K562 (cell line): Measurements from ENCODE around the gene FOXD4. TPM values are rescaled to one million over a fixed set of nuclear protein-coding genes. Genes with fewer than 3 reads are reported as not detected.
"Not testable (repeated sequence)": the region's sequence is repeated elsewhere in the genome, so short reads cannot be mapped to it uniquely, and the experiment has no call there.

ENCODE experiments used
- ATAC-seq: fragments of 200-7000 bp; cut with Tn5 transposase; 3 replicates; pipeline ENCODE4 v1.9.1; 2020; ENCODE audit warnings: moderate library complexity
- Bru-seq: library from RNA; stranded (reverse); fragments of 400-500 nt; gene quantifications from one replicate; lab custom pipeline; 2021; lab: Mats Ljungman, UMichigan
- BruChase-seq, 2 experiments: library from RNA; stranded (reverse); fragments of 400-500 nt; gene quantifications; one replicate each; lab custom pipeline; 2021; lab: Mats Ljungman, UMichigan
- BruUV-seq: library from RNA; stranded (reverse); fragments of 400-500 nt; replicated peaks from 2 replicates; lab custom pipeline; 2021; lab: Mats Ljungman, UMichigan
- CTCF ChIA-PET: fragments of 300-600 bp; formaldehyde crosslinking; extraction: SDS; loops from one replicate; lab custom pipeline; 2021; ENCODE audit warnings: low intra/inter-chr PET ratio; lab: Yijun Ruan, JAX
- POLR2A ChIA-PET: fragments of 300-600, 350-650 bp; sonication (Branson Sonifier 250); formaldehyde crosslinking; extraction: SDS; loops from one replicate; lab custom pipeline; 2021; ENCODE audit warnings: antibody characterized with exemption, inconsistent platforms; lab: Yijun Ruan, JAX
- DNase-seq, 4 experiments: peaks; one replicate each; pipeline versions ENCODE4 v3.0.0 to v3.0.0-alpha.2; 2011 to 2018; ENCODE audit warnings: low spot score in 3 of 4, mixed read lengths in 3 of 4; ENCODE audit errors: extremely low read depth in 1 of 4
- FAIRE-seq: peaks from 2 replicates; lab custom pipeline; 2011; peaks lifted over from hg19 to GRCh38; lab: Jason Lieb, UNC
- H2AFZ ChIP-seq: 2 replicates; pipeline ENCODE4 v1.6.0; 2011; ENCODE audit warnings: low read depth, low read length, control low read depth, inconsistent platforms
- H3K27ac ChIP-seq: fragments of 200-600 bp; 3 replicates; pipeline ENCODE4 v1.8.0; 2011; ENCODE audit warnings: low read depth, mild to moderate bottlenecking, control low read depth, inconsistent platforms, low read length, moderate library complexity, mixed read lengths; ENCODE audit errors: extremely low read depth
- H3K27me3 ChIP-seq, 2 experiments: fragments of 300-600 bp in 1 of 2; 2 replicates in 1 of 2; 3 replicates in 1 of 2; pipeline versions ENCODE4 v1.6.0 to v1.8.0; 2011; ENCODE audit warnings: inconsistent platforms in 2 of 2, low read length in 2 of 2, mild to moderate bottlenecking in 1 of 2, mixed read lengths in 1 of 2, moderate library complexity in 1 of 2; ENCODE audit not compliant: control insufficient read depth in 2 of 2, insufficient read depth in 2 of 2
- H3K36me3 ChIP-seq: fragments of 300-600 bp; 3 replicates; pipeline ENCODE4 v1.8.0; 2011; ENCODE audit warnings: mild to moderate bottlenecking, low read length, inconsistent platforms; ENCODE audit not compliant: control insufficient read depth, insufficient read depth
- H3K4me1 ChIP-seq, 2 experiments: fragments of 200-600 bp in 1 of 2; replicated peaks in 1 of 2; 2 replicates in 1 of 2; 3 replicates in 1 of 2; pipeline versions ENCODE4 v1.5.1 to v1.8.0; 2011; ENCODE audit warnings: inconsistent platforms in 2 of 2, low read length in 2 of 2, mild to moderate bottlenecking in 1 of 2, mixed read lengths in 1 of 2, moderate library complexity in 1 of 2; ENCODE audit not compliant: control insufficient read depth in 2 of 2, insufficient read depth in 2 of 2
- H3K4me2 ChIP-seq: 2 replicates; pipeline ENCODE4 v1.6.1; 2011; ENCODE audit warnings: low read length, control low read depth, inconsistent platforms, mixed read lengths; ENCODE audit not compliant: insufficient read depth
- H3K4me3 ChIP-seq: fragments of 200-600 bp; sonication (generic), shearing (Covaris generic); 2 replicates; pipeline ENCODE4 v1.5.1; 2016; ENCODE audit warnings: control low read depth, inconsistent platforms
- H3K79me2 ChIP-seq: fragments of 200-600 bp; 3 replicates; pipeline ENCODE4 v1.8.0; 2011; ENCODE audit warnings: low read length, inconsistent platforms; ENCODE audit not compliant: control insufficient read depth, insufficient read depth
- H3K9ac ChIP-seq, 2 experiments: 2 replicates each; pipeline versions ENCODE4 v1.6.0 to v1.6.1; 2011; ENCODE audit warnings: low read depth in 2 of 2, low read length in 2 of 2, control low read depth in 1 of 2, inconsistent platforms in 1 of 2, mild to moderate bottlenecking in 1 of 2, mixed read lengths in 1 of 2; ENCODE audit not compliant: insufficient read depth in 1 of 2
- H3K9me1 ChIP-seq: one replicate; pipeline ENCODE4 v1.6.0; 2011; ENCODE audit warnings: inconsistent platforms, mild to moderate bottlenecking, low read length, moderate library complexity; ENCODE audit not compliant: control insufficient read depth, insufficient read depth
- H3K9me3 ChIP-seq: replicated peaks from 2 replicates; pipeline ENCODE4 v1.5.1; 2011; ENCODE audit warnings: low read depth, low read length, inconsistent platforms; ENCODE audit not compliant: control insufficient read depth, insufficient read depth
- H4K20me1 ChIP-seq: replicated peaks from 2 replicates; pipeline ENCODE4 v1.6.1; 2011; ENCODE audit warnings: low read length, inconsistent platforms, mixed read lengths; ENCODE audit not compliant: control insufficient read depth, insufficient read depth
- WGBS: fragments of 100-300 bp; shearing (Covaris generic); methylation state at CpG from one replicate; pipeline ENCODE4 v1.1.6; 2016; ENCODE audit warnings: low coverage, mixed read lengths; ENCODE audit not compliant: insufficient coverage; ENCODE audit errors: missing lambda C conversion rate; 5-methylcytosine and 5-hydroxymethylcytosine counted together
- in situ Hi-C: fragments of 300-500 bp; cut with MboI; formaldehyde crosslinking; loops from 4 replicates; pipeline ENCODE4 v1.15.0; 2018; ENCODE audit warnings: inconsistent platforms, mixed read lengths
- intact Hi-C: fragments of 100-400 bp; cut with micrococcal nuclease; formaldehyde crosslinking; loops from 2 replicates; pipeline ENCODE4 v1.14.2; 2022
- long read RNA-seq, 3 experiments: library from polyadenylated mRNA in 2 of 3; library from RNA in 1 of 3; unstranded in 2 of 3; stranded (forward) in 1 of 3; transcript quantifications; one replicate each; pipeline ENCODE4 v2.0.0, GENCODE V29; 2019 to 2022
- polyA minus RNA-seq, 3 experiments: library from RNA; depleted of rRNA, polyadenylated mRNA; stranded (reverse); fragments of >200 nt; gene quantifications; 2 replicates each; pipeline ENCODE4 v1.2.3, GENCODE V29; 2011
- polyA plus RNA-seq, 8 experiments: library from polyadenylated mRNA; depleted of rRNA in 4 of 8; stranded (reverse) in 5 of 8; unstranded in 3 of 8; fragments of >200 nt; fragmentation: Nextera tagmentation in 2 of 8; fragmentation: Illumina TruSeq in 1 of 8; extraction: Ambion mirVana in 2 of 8; extraction: Trizol in 1 of 8; gene quantifications; 2 replicates each; pipeline versions ENCODE4 v1.2.1 to v1.2.3, GENCODE V29; 2011 to 2014; ENCODE audit warnings: inconsistent platforms in 1 of 8, missing spikeins in 1 of 8
- total RNA-seq, 7 experiments: library from RNA; depleted of rRNA in 6 of 7; stranded (reverse); fragments of >200 nt in 6 of 7; fragmentation: Illumina TruSeq in 2 of 7; extraction: Trizol in 2 of 7; gene quantifications; 2 replicates each; pipeline versions ENCODE4 v1.2.1 to v1.2.3, GENCODE V29; 2011 to 2021; ENCODE audit warnings: low replicate concordance in 1 of 7

Gene FOXD4
- 1.1 and 1.3 TPM in 2 replicates for total RNA-seq (2011; cell fraction: chromatin; rRNA removed; ENCODE audit: low replicate concordance)
- total RNA-seq (2011; cell fraction: nucleolus; rRNA removed), result 0.79 and 1.3 TPM in 2 replicates
- total RNA-seq (2011; cell fraction: nucleoplasm; rRNA removed), result 0.73 and 0.84 TPM in 2 replicates
- total RNA-seq (2014; rRNA removed) (0.59 and 1.0 TPM in 2 replicates), total RNA-seq (2014; rRNA removed; fragmentation: Illumina TruSeq; extraction: Trizol) (0.18 and 0.26 TPM in 2 replicates), total RNA-seq (2015; rRNA removed; fragmentation: Illumina TruSeq; extraction: Trizol) (0.47 and 0.87 TPM in 2 replicates), total RNA-seq (2021) (0.76 and 1.0 TPM in 2 replicates), polyA plus RNA-seq (2011; rRNA removed) (0.41 and 0.74 TPM in 2 replicates), polyA plus RNA-seq (2014; fragmentation: Illumina TruSeq; extraction: Trizol) (0.45 and 0.60 TPM in 2 replicates), polyA plus RNA-seq (2014; fragmentation: Nextera tagmentation; extraction: Ambion mirVana) (under 1 TPM in 1 of 2 experiments, not detected in 1; 0.06 TPM), polyA plus RNA-seq (2014; rRNA removed) (0.81 and 1.6 TPM in 2 replicates), polyA minus RNA-seq (2011; rRNA and poly(A)+ RNA removed) (0.14 TPM in 1 of 2 replicates, not detected in the other), Bru-seq, nascent RNA (percentile 44 among the genes with signal in this experiment), BruChase-seq, experiment 1, labeled RNA remaining after a 2-hour chase (percentile 52 among the genes with signal in this experiment), BruChase-seq, experiment 2, labeled RNA remaining after a 6-hour chase (percentile 64 among the genes with signal in this experiment)
- polyA plus RNA-seq (2011; cell fraction: cytosol; rRNA removed), result 0.34 and 2.1 TPM in 2 replicates
- polyA plus RNA-seq (2011; cell fraction: nucleus; rRNA removed), result 0.88 and 3.0 TPM in 2 replicates
- 0.90 and 0.98 TPM in 2 replicates for polyA plus RNA-seq (2012)
- polyA minus RNA-seq (2011; cell fraction: cytosol; rRNA and poly(A)+ RNA removed), result not detected in 2 replicates
- polyA minus RNA-seq (2011; cell fraction: nucleus; rRNA and poly(A)+ RNA removed), result 0.56 and 0.94 TPM in 2 replicates
- long read RNA-seq, experiment 1, transcript FOXD4-201 (1 exons, 1,974 nt), result major isoform, 6 of 6 reads
- long read RNA-seq, experiment 1, partial matches to known transcripts, result 0 of 6 reads
- long read RNA-seq, experiment 1, other reads (novel, unspliced or antisense), result 0 of 6 reads
- long read RNA-seq, experiment 2, partial matches to known transcripts, result 0 of 1 reads
- long read RNA-seq, experiment 2, other reads (novel, unspliced or antisense), result 0 of 1 reads
- long read RNA-seq, experiment 3, partial matches to known transcripts, result 0 of 1 reads
- long read RNA-seq, experiment 3, other reads (novel, unspliced or antisense), result 0 of 1 reads

DNA sequence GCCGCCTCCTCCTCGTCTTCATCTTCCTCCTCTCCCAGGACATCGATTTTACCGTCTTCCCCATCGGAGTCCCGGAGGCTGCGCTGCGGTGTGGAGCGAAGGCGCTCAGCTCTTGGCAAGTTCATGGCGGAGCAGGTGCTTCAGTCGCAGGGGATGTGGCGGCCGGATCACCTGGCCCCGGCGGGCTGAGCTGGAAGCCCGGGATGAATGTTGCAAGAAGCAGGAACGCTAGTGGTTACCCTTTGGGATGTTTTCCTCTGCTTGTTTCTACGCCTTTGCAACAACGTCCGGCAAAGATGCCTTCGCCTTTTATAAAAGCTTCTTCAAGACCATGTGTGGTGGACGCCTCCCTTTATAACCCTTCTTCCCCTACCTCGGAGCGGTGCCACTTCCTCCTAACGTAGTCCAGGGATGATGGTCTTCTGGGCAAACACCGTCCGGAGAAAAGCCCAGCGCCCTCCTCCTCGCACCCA lies at the start of gene FOXD4:
Gene FOXD4 (minus strand): TSS at position 423 of the 473 bp plus-strand sequence. CDS start 298 bp downstream, at position 125.
- H3K79me2 ChIP-seq, POLR2A ChIA-PET, DNase-seq, H3K36me3 ChIP-seq, H3K4me2 ChIP-seq, H3K27me3 ChIP-seq, in situ Hi-C loops, H3K9ac ChIP-seq, H2AFZ ChIP-seq, FAIRE-seq, H4K20me1 ChIP-seq, H3K27ac ChIP-seq, BruUV-seq, intact Hi-C loops, CTCF ChIA-PET, H3K9me1 ChIP-seq, ATAC-seq, H3K4me3 ChIP-seq, H3K9me3 ChIP-seq: not testable (repeated sequence)
- WGBS, result 100% methylated on average over 1 of the region's 30 CpGs
- H3K4me1 ChIP-seq, result peaks cover 0 to 17% of the 10 kb centered on the region in 2 experiments; a peak in 2 of 5 replicates

- H2AFZ ChIP-seq, FAIRE-seq, DNase-seq, H3K9me3 ChIP-seq, H3K4me3 ChIP-seq, H3K4me1 ChIP-seq, POLR2A ChIA-PET, H3K79me2 ChIP-seq, intact Hi-C loops, H3K27me3 ChIP-seq, H3K4me2 ChIP-seq, H3K27ac ChIP-seq, ATAC-seq, H3K36me3 ChIP-seq, H3K9ac ChIP-seq, in situ Hi-C loops, BruUV-seq, H3K9me1 ChIP-seq, CTCF ChIA-PET, H4K20me1 ChIP-seq: not testable (repeated sequence)
- WGBS, result no CpG with 5 or more reads among the region's 1 CpG
Measured at GRCh38 chr9:159871-160270, 41.7 kb upstream of the FOXD4 start.

- intact Hi-C loops, FAIRE-seq: not testable (repeated sequence)
Measured at GRCh38 chr9:151173-151572, 33.0 kb upstream of the FOXD4 start.

More at GRCh38 chr9:151173-151572, 33.0 kb upstream of the FOXD4 start:
- POLR2A ChIA-PET, H3K4me1 ChIP-seq, ATAC-seq, H4K20me1 ChIP-seq, BruUV-seq, H3K4me2 ChIP-seq, in situ Hi-C loops, H3K9ac ChIP-seq, H3K27ac ChIP-seq, H3K79me2 ChIP-seq, H3K9me1 ChIP-seq, H3K4me3 ChIP-seq, H3K36me3 ChIP-seq, H2AFZ ChIP-seq, CTCF ChIA-PET, DNase-seq, H3K27me3 ChIP-seq, H3K9me3 ChIP-seq: not testable (repeated sequence)
